ENCODE results near the gene RND3. TPM values are rescaled to one million over a fixed set of nuclear protein-coding genes. Genes with fewer than 3 reads are reported as not detected.
A peak's percentile ranks its signal among the peaks of the same experiment; 100 is the strongest.

RND3 gene
- total RNA-seq, 1 donor from 2014 or later, result 62.3 TPM

GRCh38 chr2:150491943-150492342 lies 4.5 kb upstream of the RND3 start:
- no peak for ATAC-seq

- ATAC-seq, result no peak
Observed at GRCh38 chr2:150491430-150491829, 4.0 kb upstream of the RND3 start.

GRCh38 chr2:150490466-150490865 lies 3.0 kb upstream of the RND3 start:
- ATAC-seq, result no peak

GRCh38 chr2:150486539-150487484 lies 655 bp downstream of the RND3 start:
- peak; percentile 5 for ATAC-seq

- peak; percentile 67 for ATAC-seq
Observed at GRCh38 chr2:150485871-150486538, 1.5 kb downstream of the RND3 start.

GRCh38 chr2:150485114-150485870 lies 2.2 kb downstream of the RND3 start:
- peak; percentile 66 for ATAC-seq

GRCh38 chr2:150484461-150485021 lies 2.9 kb downstream of the RND3 start:
- no peak for ATAC-seq

- no peak for ATAC-seq
Observed at GRCh38 chr2:150484006-150484405, 3.5 kb downstream of the RND3 start.

- ATAC-seq, result no peak
Observed at GRCh38 chr2:150483532-150483931, 3.9 kb downstream of the RND3 start.

GRCh38 chr2:150482667-150483400 lies 4.6 kb downstream of the RND3 start:
- ATAC-seq, result no peak

- no peak for ATAC-seq
Observed at GRCh38 chr2:150482111-150482510, 5.4 kb downstream of the RND3 start.

GRCh38 chr2:150480971-150481830 lies 6.3 kb downstream of the RND3 start:
- ATAC-seq, result no peak

GRCh38 chr2:150480241-150480640 lies 7.2 kb downstream of the RND3 start:
- ATAC-seq, result peak; percentile 3

GRCh38 chr2:150479075-150479915 lies 8.2 kb downstream of the RND3 start:
- peak; percentile 74 for ATAC-seq

GRCh38 chr2:150478200-150478974 lies 9.1 kb downstream of the RND3 start:
- ATAC-seq, result no peak

- ATAC-seq, result no peak
Observed at GRCh38 chr2:150477347-150477746, 10.1 kb downstream of the RND3 start.

GRCh38 chr2:150476809-150477302 lies 10.6 kb downstream of the RND3 start:
- no peak for ATAC-seq

GRCh38 chr2:150476286-150476685 lies 11.2 kb downstream of the RND3 start:
- no peak for ATAC-seq

Measured in esophagus mucosa (tissue), 1 donor.